HEK293T (cell line): Measurements from ENCODE around the gene RAP1GDS1.

Source experiments
- ARNT ChIP-seq: fragments of 450-650 bp; IDR thresholded peaks from 2 replicates; pipeline ENCODE4 v1.6.1; 2017; ENCODE audit warnings: mild to moderate bottlenecking
- BHLHE40 ChIP-seq: fragments of 450-650 bp; IDR thresholded peaks from 2 replicates; pipeline ENCODE4 v1.6.1; 2016; ENCODE audit warnings: mild to moderate bottlenecking, moderate library complexity, borderline replicate concordance
- ELF4 ChIP-seq: fragments of 450-650 bp; IDR thresholded peaks from 2 replicates; pipeline ENCODE4 v1.6.1; 2017; ENCODE audit warnings: antibody characterized with exemption
- FOXA1 ChIP-seq: fragments of 450-650 bp; IDR thresholded peaks from 2 replicates; pipeline ENCODE4 v1.6.1; 2016; ENCODE audit warnings: mild to moderate bottlenecking
- FOXK2 ChIP-seq: fragments of 450-650 bp; IDR thresholded peaks from 2 replicates; pipeline ENCODE4 v1.6.1; 2016; ENCODE audit warnings: mild to moderate bottlenecking
- HDGF ChIP-seq: fragments of 450-650 bp; IDR thresholded peaks from 2 replicates; pipeline ENCODE4 v1.6.1; 2017; ENCODE audit warnings: antibody characterized with exemption, borderline replicate concordance
- LEF1 ChIP-seq: fragments of 450-650 bp; IDR thresholded peaks from 2 replicates; pipeline ENCODE4 v1.6.1; 2017; ENCODE audit warnings: mild to moderate bottlenecking, borderline replicate concordance
- NFRKB ChIP-seq: fragments of 450-650 bp; IDR thresholded peaks from 2 replicates; pipeline ENCODE4 v1.6.1; 2016; ENCODE audit warnings: mild to moderate bottlenecking, moderate library complexity
- PKNOX1 ChIP-seq: fragments of 450-650 bp; IDR thresholded peaks from 2 replicates; pipeline ENCODE4 v1.6.1; 2016
- SP1 ChIP-seq: fragments of 450-650 bp; IDR thresholded peaks from 2 replicates; pipeline ENCODE4 v1.6.1; 2017
- TARDBP ChIP-seq: fragments of 450-650 bp; IDR thresholded peaks from 2 replicates; pipeline ENCODE4 v1.6.1; 2016
- ZNF384 ChIP-seq: fragments of 450-650 bp; IDR thresholded peaks from 2 replicates; pipeline ENCODE4 v1.6.1; 2016

- TF ChIP-seq NFRKB (no peak), SP1 (no peak), BHLHE40 (no peak), LEF1 (no peak), ARNT (no peak), HDGF (no peak), FOXA1 (no peak), FOXK2 (no peak), TARDBP (no peak), ZNF384 (no peak), ELF4 (no peak), PKNOX1 (no peak)
Observed at GRCh38 chr4:98411731-98412130, 150.5 kb downstream of the RAP1GDS1 start.
